Activated naive CD4-positive, alpha-beta T cell treated with anti-CD3 and anti-CD28 coated beads, Interleukin-2, amount 50 U/mL, for 24 hours (primary cell): Measurements from ENCODE around the gene VARS1.
"Not testable (repeated sequence)": the region's sequence is repeated elsewhere in the genome, so short reads cannot be mapped to it uniquely, and the experiment has no call there.

ENCODE experiments used
- H3K27ac Mint-ChIP-seq: one replicate; pipeline ENCODE4 v1.8.0; 2021; ENCODE audit warnings: mild to moderate bottlenecking, mixed read lengths
- H3K27me3 Mint-ChIP-seq: one replicate; pipeline ENCODE4 v1.8.0; 2021; ENCODE audit warnings: mixed read lengths
- H3K36me3 Mint-ChIP-seq: one replicate; pipeline ENCODE4 v1.8.0; 2021; ENCODE audit warnings: mixed read lengths
- H3K4me1 Mint-ChIP-seq: one replicate; pipeline ENCODE4 v1.8.0; 2021; ENCODE audit warnings: mixed read lengths
- H3K4me3 Mint-ChIP-seq: one replicate; pipeline ENCODE4 v1.8.0; 2021; ENCODE audit warnings: mild to moderate bottlenecking, mixed read lengths
- H3K9me3 Mint-ChIP-seq: one replicate; pipeline ENCODE4 v1.8.0; 2021; ENCODE audit warnings: mixed read lengths

VARS1 gene

DNA sequence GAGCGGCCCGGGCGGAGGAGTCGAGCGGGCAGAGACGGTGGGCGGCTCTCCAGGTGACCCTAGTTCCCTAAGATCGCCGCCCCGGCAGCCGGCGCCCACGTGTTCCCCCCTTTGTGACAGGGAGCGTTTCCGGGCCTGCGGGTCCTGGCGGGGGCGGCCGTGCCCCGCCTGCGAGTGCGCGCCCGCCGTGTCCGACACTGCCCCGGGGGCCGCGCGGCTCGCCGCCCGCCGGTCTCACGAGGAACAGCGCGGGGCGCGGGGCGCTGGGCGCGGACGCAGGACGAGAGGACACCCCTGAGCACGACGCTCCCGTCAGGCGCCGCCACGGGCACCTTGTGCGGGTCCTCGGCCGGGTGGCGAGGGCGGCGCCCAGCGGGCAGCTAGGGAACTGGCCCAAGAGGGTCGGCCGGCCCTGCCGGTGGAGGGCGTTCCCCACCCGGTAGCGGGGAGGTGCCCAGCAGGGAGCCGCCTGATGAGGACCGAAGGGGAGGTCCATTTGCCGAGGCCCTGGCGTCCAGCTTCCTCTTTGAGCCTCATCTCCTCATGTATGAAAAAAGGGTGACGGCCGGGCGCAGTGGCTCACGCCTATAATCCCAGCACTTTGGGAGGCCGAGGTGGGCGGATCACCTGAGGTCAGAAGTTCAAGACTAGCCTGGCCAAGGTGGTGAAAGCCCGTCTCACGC, at the start of gene VARS1:
Gene VARS1, minus strand, starts transcription at position 137 of the 683 bp plus-strand sequence. CDS start 535 bp downstream, outside the sequence.
- Mint-ChIP-seq H3K27me3 (no peaks in the 10 kb centered on the region), H3K4me3 (peak within 1 kb of the TSS; percentile 94), H3K9me3 (no peaks in the 10 kb centered on the region), H3K27ac (peak within 1 kb of the TSS; percentile 100), H3K4me1 (peaks cover 35% of the 10 kb centered on the region), H3K36me3 (peaks cover 3% of the 10 kb centered on the region)

DNA sequence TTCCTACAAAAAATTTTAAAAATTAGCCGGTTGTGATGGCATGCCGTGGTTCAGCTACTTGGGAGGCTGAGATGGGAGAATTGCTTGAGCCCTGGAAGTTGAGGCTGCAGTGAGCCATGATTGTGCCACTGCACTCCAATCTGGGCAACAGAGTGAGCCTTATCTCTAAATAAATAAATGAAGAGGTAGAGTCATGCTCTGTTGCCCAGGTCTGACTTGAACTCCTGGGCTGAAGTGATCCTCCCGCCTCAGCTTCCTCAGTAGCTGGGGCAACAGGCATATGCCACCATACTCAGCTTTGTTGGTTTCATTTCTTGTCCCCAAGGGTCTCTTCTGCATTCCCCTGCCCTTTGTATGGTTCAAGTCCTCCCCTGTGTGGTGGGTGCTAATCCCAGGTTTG, 49.0 kb upstream of the VARS1 start:
- Mint-ChIP-seq H3K9me3 (no peaks in the 10 kb centered on the region), H3K27ac (no peak overlapping the region), H3K4me3 (no peak overlapping the region), H3K4me1 (peaks cover 1% of the 10 kb centered on the region), H3K27me3 (no peaks in the 10 kb centered on the region), H3K36me3 (no peaks in the 10 kb centered on the region)

DNA sequence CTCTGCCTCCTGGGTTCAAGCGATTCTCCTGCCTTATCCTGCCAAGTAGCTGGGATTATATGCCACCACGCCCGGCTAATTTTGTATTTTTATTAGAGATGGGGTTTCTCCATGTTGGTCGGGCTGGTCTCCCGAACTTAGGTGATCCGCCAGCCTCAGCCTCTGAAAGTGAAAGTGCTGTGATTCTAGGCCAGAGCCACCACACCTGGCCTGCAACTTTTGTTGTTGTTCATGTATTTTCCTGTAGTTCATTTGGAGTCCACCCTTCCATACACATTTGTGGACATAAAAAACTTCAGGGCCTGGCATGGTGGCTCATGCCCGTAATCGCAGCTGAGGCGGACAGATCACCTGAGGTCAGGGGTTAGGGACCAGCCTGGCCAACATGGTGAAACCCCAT, 46.5 kb upstream of the VARS1 start:
- peaks cover 16% of the 10 kb centered on the region for H3K4me1 Mint-ChIP-seq
- no peaks in the 10 kb centered on the region for H3K9me3 Mint-ChIP-seq
- no peaks in the 10 kb centered on the region for H3K27me3 Mint-ChIP-seq
- peak overlapping the region; percentile 41 for H3K27ac Mint-ChIP-seq
- H3K4me3 Mint-ChIP-seq: no peak overlapping the region
- H3K36me3 Mint-ChIP-seq: peaks cover 12% of the 10 kb centered on the region

DNA sequence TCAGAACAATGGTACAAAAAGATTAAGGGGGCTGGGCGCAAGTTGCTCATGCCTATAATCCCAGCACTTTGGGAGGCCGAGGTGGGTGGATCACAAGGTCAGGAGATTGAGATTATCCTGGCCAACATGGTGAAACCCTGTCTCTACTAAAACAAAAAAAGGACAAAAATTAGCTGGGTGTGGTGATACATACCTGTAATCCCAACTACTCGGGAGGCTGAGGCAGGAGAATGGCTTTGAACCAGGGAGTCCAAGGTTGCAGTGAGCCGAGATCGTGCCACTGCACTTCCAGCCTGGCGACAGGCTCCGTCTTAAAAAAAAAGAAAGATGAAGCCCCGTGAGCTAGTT, 44.2 kb upstream of the VARS1 start:
- H3K9me3 Mint-ChIP-seq, H3K27me3 Mint-ChIP-seq, H3K27ac Mint-ChIP-seq: not testable (repeated sequence)
- Mint-ChIP-seq H3K4me3 (peak overlapping the region; percentile 76), H3K4me1 (peaks cover 23% of the 10 kb centered on the region), H3K36me3 (peaks cover 31% of the 10 kb centered on the region)

DNA sequence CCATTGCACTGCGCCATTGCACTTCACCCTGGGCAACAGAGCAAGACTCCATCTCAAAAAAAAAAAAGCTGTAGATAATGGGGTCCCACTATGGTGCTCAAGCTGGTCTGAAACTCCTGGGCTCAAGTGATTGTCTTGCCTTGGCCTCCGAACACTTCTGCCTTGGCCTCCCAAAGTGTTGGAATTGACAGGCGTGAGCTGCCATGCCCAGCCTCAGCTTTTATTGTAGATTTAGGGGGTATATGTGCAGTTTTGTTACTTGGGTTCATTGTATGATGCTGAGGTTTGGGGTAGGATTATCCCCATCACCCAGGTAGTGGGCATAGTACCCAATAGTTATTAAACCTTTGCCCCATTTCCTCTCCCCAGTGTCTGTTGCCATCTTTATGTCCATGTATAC, 43.4 kb upstream of the VARS1 start:
- Mint-ChIP-seq H3K27ac (peak overlapping the region; percentile 70), H3K27me3 (no peaks in the 10 kb centered on the region), H3K4me3 (peak overlapping the region; percentile 76), H3K4me1 (peaks cover 25% of the 10 kb centered on the region), H3K36me3 (peaks cover 31% of the 10 kb centered on the region), H3K9me3 (no peaks in the 10 kb centered on the region)

DNA sequence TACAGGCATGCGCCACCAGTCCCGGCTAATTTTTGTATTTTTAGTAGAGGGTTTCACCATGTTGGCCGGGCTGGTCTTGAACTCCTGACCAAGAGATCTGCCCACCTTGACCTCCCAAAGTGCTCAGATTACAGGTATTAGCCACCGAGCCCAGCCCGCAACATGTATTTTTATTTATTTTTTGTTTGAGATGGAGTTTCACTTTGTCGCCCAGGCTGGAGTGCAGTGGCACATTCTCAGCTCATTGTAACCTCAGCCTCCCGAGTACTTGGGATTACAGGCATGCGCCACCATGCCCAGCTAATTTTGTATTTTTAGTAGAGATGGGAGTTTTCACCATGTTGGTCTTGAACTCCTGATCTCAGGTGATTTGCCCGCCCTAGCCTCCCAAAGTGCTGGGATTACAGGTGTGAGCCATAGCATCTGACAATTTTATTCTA, 42.6 kb upstream of the VARS1 start:
- H3K4me3 Mint-ChIP-seq: peak overlapping the region; percentile 100
- H3K4me1 Mint-ChIP-seq: peaks cover 25% of the 10 kb centered on the region
- not testable (repeated sequence) for H3K27ac Mint-ChIP-seq

DNA sequence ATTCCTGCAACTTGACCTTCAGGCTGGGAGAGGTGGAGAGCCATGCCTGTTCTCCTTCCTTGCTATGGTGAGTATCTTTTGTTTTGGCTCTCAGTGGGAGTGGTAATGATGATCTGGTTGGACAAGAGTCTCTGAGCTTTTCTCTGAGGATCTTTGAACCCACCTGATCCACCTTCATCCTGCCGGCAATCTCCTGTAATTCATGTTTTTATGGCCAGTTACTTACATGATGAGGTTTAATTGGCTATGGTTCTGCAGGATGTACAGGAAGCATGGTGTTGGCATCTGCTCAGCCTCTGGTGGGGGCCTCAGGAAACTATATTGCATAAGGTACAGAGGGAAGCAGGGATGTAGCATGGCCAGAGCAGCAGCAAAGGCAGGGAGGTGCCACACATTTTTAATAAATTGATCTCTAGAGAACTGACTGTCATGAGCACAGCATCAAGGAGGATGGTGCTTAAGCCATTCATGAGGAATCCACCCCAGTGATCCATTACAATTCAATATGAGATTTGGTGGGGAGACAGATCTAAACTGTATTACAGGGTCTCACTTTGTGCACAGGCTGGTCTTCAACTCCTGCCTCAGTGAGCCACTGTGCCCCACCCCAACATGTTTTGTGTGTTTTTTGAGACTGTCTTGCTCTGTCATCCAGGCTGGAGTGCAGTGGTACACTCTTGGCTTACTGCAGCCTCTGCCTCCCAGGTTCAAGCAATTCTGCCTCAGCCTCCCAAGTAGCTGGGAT, 42.0 kb upstream of the VARS1 start:
- Mint-ChIP-seq H3K4me3 (peak overlapping the region; percentile 100), H3K27me3 (no peaks in the 10 kb centered on the region), H3K9me3 (no peaks in the 10 kb centered on the region), H3K36me3 (peaks cover 31% of the 10 kb centered on the region), H3K27ac (peak overlapping the region; percentile 100), H3K4me1 (peaks cover 25% of the 10 kb centered on the region)

More for the DNA sequence above, 42.6 kb upstream of the VARS1 start:
- not testable (repeated sequence) for H3K9me3 Mint-ChIP-seq, H3K27me3 Mint-ChIP-seq
- H3K36me3 Mint-ChIP-seq: peaks cover 31% of the 10 kb centered on the region

DNA sequence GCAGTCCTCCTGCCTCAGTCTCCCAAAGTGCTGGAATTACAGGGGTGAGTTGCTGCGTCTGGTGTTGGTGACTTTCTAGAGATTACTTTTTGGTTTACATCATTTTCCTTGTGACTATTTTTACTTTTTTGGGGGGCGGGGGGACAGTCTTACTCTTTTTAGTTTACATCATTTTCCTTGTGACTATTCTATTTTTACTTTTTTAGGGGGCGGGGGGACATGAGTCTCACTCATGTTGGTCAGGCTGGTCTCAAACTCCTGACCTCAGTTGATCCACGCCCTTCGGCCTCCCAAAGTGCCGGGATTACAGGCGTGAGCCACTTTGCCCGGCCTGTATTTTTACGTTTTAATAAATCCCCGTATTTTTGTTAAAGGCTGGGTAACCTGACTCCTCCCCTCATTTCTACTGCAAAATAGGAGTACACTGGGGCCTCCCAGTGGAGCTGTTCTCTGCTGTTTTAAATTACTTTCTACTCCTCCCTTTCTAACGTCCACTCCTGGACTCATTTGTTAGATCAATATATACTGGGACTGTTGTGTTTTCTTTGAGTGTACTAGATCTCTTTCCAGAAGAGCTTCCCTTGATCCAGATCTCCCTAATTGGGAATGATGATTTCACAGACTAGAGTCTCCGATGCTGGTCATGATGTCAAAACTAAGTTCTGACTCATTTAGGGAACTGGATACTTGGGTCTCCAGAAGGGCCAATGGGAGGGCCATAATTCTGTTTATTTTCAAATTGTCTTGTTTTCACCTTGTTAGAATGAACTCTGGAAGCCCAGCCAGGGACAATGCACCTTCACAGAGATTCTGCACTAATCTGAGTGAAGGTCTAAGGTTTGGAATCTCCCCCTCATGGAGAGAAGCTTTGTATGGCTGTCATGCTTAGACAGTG, 41.2 kb upstream of the VARS1 start:
- H3K27me3 Mint-ChIP-seq: no peaks in the 10 kb centered on the region
- H3K4me1 Mint-ChIP-seq: peaks cover 25% of the 10 kb centered on the region
- H3K9me3 Mint-ChIP-seq: no peaks in the 10 kb centered on the region
- peak overlapping the region; percentile 100 for H3K4me3 Mint-ChIP-seq
- peaks cover 31% of the 10 kb centered on the region for H3K36me3 Mint-ChIP-seq
- H3K27ac Mint-ChIP-seq: peak overlapping the region; percentile 100

DNA sequence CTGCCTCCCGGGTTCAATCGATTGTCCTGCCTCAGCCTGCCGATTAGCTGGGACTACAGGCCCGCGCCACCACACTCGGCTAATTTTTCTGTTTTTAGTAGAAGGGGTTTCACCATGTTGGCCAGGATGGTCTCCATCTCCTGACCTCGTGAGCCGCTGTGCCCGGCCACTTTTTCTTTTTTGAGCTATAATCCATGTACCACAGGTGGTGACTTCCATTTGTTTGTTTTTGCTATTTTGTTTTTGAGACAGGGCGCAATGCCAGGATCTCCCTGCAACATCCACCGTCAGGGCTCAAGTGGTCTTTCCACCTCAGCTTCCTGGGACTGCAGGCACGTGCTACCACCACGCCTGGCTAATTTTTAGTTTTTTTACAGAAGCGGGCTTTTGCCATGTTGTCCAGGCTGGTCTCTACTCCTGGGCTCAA, 40.5 kb upstream of the VARS1 start:
- H3K4me1 Mint-ChIP-seq: peaks cover 27% of the 10 kb centered on the region
- no peaks in the 10 kb centered on the region for H3K9me3 Mint-ChIP-seq
- peaks cover 31% of the 10 kb centered on the region for H3K36me3 Mint-ChIP-seq
- H3K27ac Mint-ChIP-seq: peak overlapping the region; percentile 100
- peak overlapping the region; percentile 100 for H3K4me3 Mint-ChIP-seq
- H3K27me3 Mint-ChIP-seq: no peaks in the 10 kb centered on the region

DNA sequence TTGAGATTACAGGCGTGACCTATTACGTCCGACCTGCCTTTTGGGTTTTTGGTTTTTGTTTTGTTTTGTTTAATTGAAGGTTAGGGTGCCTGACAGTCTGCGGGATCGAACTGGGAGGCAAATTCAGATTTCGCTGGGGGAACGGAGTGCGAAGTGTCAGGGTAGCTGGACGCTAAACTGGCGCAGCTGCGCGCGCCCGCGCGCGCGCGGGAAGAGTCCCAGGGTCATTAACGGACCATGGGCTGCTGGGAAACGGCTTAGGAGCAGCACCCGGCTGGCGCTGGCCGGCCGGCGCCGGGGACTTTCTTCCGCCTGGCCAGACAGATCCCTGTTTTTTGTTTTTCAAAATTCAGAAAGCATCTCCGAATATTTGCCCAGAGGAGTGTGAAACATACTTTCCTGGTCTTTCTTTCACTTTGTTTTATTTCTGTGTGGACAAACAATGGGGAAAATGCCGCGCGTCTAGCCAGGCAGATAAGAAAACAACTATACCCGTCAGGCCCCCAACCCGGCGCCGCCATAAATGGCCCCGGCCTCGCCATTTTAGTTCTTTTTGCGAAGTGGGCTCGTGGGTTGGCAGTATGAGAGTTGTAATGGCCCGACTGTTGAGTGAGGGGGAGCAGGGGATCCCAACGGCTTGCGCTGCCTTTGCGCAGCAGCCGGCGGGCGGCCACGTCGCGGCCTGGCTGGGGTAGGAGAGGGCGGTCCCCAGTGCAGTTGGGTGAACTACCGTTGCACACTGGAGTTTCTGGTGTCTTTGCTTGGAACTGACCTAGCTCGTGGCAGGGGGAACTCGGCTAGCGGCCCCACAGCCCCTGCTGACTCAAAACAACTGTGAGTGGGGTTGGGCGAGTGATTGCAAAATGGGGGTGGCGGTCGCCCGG, 39.1 kb upstream of the VARS1 start:
- Mint-ChIP-seq H3K36me3 (peaks cover 33% of the 10 kb centered on the region), H3K9me3 (no peaks in the 10 kb centered on the region), H3K4me3 (peak overlapping the region; percentile 100), H3K27ac (peak overlapping the region; percentile 100), H3K4me1 (peaks cover 33% of the 10 kb centered on the region), H3K27me3 (no peaks in the 10 kb centered on the region)

DNA sequence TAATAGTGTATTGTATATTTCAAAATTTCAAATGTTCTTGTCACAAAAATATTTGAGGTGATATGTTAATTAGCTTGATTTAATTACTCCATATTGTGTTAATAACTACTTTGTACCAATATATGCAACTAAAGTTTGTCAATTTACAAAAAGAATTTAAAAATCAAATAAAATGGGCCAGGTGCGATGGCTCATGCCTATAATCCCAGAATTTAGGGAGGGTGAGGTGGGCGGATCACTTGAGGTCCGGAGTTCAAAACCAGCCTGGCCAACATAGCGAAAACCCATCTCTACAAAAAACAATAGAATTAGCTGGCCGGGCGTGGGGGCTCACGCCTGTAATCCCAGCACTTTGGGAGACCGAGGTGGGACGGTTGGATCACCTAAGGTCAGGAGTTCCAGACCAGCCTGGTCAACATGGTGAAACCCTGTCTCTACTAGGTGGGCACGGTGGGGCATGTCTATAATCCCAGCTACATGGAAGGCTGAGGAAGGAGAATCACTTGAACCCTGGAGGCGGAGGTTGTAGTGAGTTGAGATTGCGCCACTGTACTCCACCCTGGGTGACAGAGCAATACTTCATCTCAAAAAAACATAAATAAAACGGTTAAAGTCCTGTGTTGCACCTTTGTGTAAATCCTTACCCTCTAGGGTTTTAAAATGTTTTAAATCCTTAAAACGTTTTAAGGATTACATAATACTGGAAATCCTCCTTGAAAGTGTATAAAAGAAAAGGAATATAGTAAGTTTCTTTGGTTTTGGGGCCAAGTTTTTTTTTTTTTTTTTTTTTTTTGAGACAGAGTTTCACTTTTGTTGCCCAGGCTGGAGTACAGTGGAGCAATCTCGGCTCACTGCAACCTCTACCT, 36.0 kb upstream of the VARS1 start:
- Mint-ChIP-seq H3K27me3 (no peaks in the 10 kb centered on the region), H3K27ac (no peak overlapping the region), H3K36me3 (peaks cover 17% of the 10 kb centered on the region), H3K4me3 (peak overlapping the region; percentile 96), H3K9me3 (no peaks in the 10 kb centered on the region), H3K4me1 (peaks cover 19% of the 10 kb centered on the region)

DNA sequence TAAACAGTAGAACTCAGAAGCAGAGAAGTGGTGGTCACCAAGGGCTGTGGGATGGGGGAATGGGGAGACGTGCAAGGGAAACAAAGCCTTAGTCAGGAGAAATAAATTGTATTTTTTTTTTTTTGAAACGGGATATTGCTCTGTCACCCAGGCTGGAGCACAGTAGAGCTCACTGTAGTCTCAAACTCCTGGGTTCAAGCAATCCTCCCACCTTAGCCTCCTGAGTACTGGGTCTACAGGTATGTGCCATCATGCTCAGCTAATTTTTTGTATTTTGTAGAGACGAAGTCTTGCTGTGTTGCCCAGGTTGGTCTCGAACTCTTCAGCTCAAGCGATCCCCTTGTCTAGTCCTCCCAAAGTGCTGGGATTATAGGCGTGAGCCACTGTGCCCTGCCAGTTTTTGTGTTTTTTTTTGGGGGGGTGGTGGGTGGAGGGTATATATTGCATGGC, 35.4 kb upstream of the VARS1 start:
- Mint-ChIP-seq H3K4me1 (peaks cover 19% of the 10 kb centered on the region), H3K4me3 (peak overlapping the region; percentile 96), H3K9me3 (no peaks in the 10 kb centered on the region), H3K27me3 (no peaks in the 10 kb centered on the region), H3K36me3 (peaks cover 10% of the 10 kb centered on the region), H3K27ac (peak overlapping the region; percentile 91)

DNA sequence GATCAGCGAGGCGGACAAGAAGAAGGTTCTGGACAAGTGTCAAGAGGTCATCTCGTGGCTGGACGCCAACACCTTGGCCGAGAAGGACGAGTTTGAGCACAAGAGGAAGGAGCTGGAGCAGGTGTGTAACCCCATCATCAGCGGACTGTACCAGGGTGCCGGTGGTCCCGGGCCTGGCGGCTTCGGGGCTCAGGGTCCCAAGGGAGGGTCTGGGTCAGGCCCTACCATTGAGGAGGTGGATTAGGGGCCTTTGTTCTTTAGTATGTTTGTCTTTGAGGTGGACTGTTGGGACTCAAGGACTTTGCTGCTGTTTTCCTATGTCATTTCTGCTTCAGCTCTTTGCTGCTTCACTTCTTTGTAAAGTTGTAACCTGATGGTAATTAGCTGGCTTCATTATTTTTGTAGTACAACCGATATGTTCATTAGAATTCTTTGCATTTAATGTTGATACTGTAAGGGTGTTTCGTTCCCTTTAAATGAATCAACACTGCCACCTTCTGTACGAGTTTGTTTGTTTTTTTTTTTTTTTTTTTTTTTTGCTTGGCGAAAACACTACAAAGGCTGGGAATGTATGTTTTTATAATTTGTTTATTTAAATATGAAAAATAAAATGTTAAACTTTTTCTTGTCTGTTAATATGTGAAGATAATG, 34.2 kb upstream of the VARS1 start:
- Mint-ChIP-seq H3K9me3 (no peaks in the 10 kb centered on the region), H3K27ac (peak overlapping the region; percentile 42), H3K36me3 (peaks cover 3% of the 10 kb centered on the region), H3K4me1 (peaks cover 26% of the 10 kb centered on the region), H3K27me3 (no peaks in the 10 kb centered on the region), H3K4me3 (peak overlapping the region; percentile 96)
